Measurements from ENCODE around the gene CCDC57.

- TF ChIP-seq, protein P1, sequence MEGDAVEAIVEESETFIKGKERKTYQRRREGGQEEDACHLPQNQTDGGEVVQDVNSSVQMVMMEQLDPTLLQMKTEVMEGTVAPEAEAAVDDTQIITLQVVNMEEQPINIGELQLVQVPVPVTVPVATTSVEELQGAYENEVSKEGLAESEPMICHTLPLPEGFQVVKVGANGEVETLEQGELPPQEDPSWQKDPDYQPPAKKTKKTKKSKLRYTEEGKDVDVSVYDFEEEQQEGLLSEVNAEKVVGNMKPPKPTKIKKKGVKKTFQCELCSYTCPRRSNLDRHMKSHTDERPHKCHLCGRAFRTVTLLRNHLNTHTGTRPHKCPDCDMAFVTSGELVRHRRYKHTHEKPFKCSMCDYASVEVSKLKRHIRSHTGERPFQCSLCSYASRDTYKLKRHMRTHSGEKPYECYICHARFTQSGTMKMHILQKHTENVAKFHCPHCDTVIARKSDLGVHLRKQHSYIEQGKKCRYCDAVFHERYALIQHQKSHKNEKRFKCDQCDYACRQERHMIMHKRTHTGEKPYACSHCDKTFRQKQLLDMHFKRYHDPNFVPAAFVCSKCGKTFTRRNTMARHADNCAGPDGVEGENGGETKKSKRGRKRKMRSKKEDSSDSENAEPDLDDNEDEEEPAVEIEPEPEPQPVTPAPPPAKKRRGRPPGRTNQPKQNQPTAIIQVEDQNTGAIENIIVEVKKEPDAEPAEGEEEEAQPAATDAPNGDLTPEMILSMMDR (optimal IDR thresholded peaks at IDR 0.05 in 1 of 3, IDR thresholded peaks at IDR 0.05 in 1 of 3, conservative IDR thresholded peaks at IDR 0.05 in 1 of 3; ENCODE audit: extremely low read depth in 1 of 3, insufficient read depth in 2 of 3, low read length in 3 of 3) = no peak
- no peak for TF ChIP-seq EZH2 (IDR thresholded peaks at IDR 0.05; ENCODE audit: low read length)
These were observed 34.0 kb downstream of the CCDC57 start for GRCh38 chr17:82178499-82179261.

All from keratinocyte (primary cell).